DOHH2 (cell line): ENCODE measurements around the gene UTS2B.

ENCODE experiments used
- H3F3A ChIP-seq: fragments of 200-600 bp; sonication (generic), shearing (Covaris generic); 2 replicates; pipeline ENCODE4 v1.6.0; 2016; ENCODE audit warnings: antibody characterized with exemption, mild to moderate bottlenecking; ENCODE audit not compliant: control insufficient read depth, insufficient read depth
- H3K27ac ChIP-seq: fragments of 200-600 bp; sonication (generic); 2 replicates; pipeline ENCODE4 v1.5.1; 2014; ENCODE audit warnings: low read depth, mild to moderate bottlenecking, low read length, moderate library complexity
- H3K27me3 ChIP-seq: fragments of 200-600 bp; sonication (generic); 2 replicates; pipeline ENCODE4 v1.6.1; 2014; ENCODE audit warnings: mild to moderate bottlenecking, low read length, mixed read lengths; ENCODE audit not compliant: control insufficient read depth
- H3K36me3 ChIP-seq: fragments of 200-600 bp; sonication (generic); 2 replicates; pipeline ENCODE4 v1.6.1; 2014; ENCODE audit warnings: mild to moderate bottlenecking, low read length, moderate library complexity, mixed read lengths; ENCODE audit not compliant: control insufficient read depth
- H3K4me1 ChIP-seq: fragments of 200-600 bp; sonication (generic); 2 replicates; pipeline ENCODE4 v1.6.1; 2014; ENCODE audit warnings: mild to moderate bottlenecking, low read length, mixed read lengths; ENCODE audit not compliant: control insufficient read depth
- H3K4me2 ChIP-seq: fragments of 200-600 bp; sonication (generic); 2 replicates; pipeline ENCODE4 v1.6.0; 2014; ENCODE audit warnings: mild to moderate bottlenecking, low read length, moderate library complexity
- H3K4me3 ChIP-seq: fragments of 200-600 bp; sonication (generic); 2 replicates; pipeline ENCODE4 v1.5.1; 2014; ENCODE audit warnings: mild to moderate bottlenecking, low read length, mixed read lengths
- H3K79me2 ChIP-seq: fragments of 200-600 bp; sonication (generic); 2 replicates; pipeline ENCODE4 v1.6.1; 2014; ENCODE audit warnings: mild to moderate bottlenecking, low read length, mixed read lengths; ENCODE audit not compliant: control insufficient read depth
- H3K9me2 ChIP-seq: fragments of 200-600 bp; sonication (generic); replicated peaks from 2 replicates; pipeline ENCODE4 v1.6.1; 2014; ENCODE audit warnings: mild to moderate bottlenecking, low read length, mixed read lengths; ENCODE audit not compliant: control insufficient read depth
- H3K9me3 ChIP-seq: fragments of 200-600 bp; sonication (generic); 2 replicates; pipeline ENCODE4 v1.6.1; 2014; ENCODE audit warnings: antibody characterized with exemption, low read length, mixed read lengths; ENCODE audit not compliant: control insufficient read depth, insufficient read depth
- H4K20me1 ChIP-seq: fragments of 200-600 bp; sonication (generic); 2 replicates; pipeline ENCODE4 v1.6.0; 2014; ENCODE audit warnings: low read depth, mild to moderate bottlenecking, antibody characterized with exemption, low read length, moderate library complexity; ENCODE audit not compliant: control insufficient read depth, insufficient read depth
- CTCF ChIP-seq: fragments of 200-600 bp; sonication (generic); IDR thresholded peaks from one replicate; pipeline ENCODE4 v1.5.1; 2014; ENCODE audit warnings: antibody characterized with exemption, mild to moderate bottlenecking, low read depth, low read length; ENCODE audit not compliant: poor library complexity, severe bottlenecking
- EZH2phosphoT487 ChIP-seq: fragments of 200-600 bp; sonication (generic); IDR thresholded peaks from 2 replicates; pipeline ENCODE4 v1.6.1; 2017; ENCODE audit warnings: borderline replicate concordance, mild to moderate bottlenecking, antibody characterized with exemption, low read length, moderate library complexity, mixed read lengths

Gene UTS2B

GRCh38 chr3:191282251-191283185 lies 47.8 kb downstream of the UTS2B start:
- H3F3A ChIP-seq, result no peaks in the 10 kb centered on the region
- no peaks in the 10 kb centered on the region for H3K27me3 ChIP-seq
- H3K4me1 ChIP-seq, result no peaks in the 10 kb centered on the region
- H3K9me2 ChIP-seq, result no peaks in the 10 kb centered on the region
- H3K4me2 ChIP-seq, result no peak overlapping the region
- no peaks in the 10 kb centered on the region for H4K20me1 ChIP-seq
- H3K4me3 ChIP-seq, result no peak overlapping the region
- TF ChIP-seq EZH2phosphoT487, result no peak
- TF ChIP-seq CTCF, result no peak
- no peak overlapping the region for H3K27ac ChIP-seq
- no peaks in the 10 kb centered on the region for H3K79me2 ChIP-seq
- H3K36me3 ChIP-seq, result no peaks in the 10 kb centered on the region
- H3K9me3 ChIP-seq, result no peaks in the 10 kb centered on the region

- no peaks in the 10 kb centered on the region for H3K9me2 ChIP-seq
- H3K27me3 ChIP-seq, result no peaks in the 10 kb centered on the region
- no peak overlapping the region for H3K27ac ChIP-seq
- no peak overlapping the region for H3K4me2 ChIP-seq
- H3K4me1 ChIP-seq, result no peaks in the 10 kb centered on the region
- no peaks in the 10 kb centered on the region for H3K9me3 ChIP-seq
- H4K20me1 ChIP-seq, result no peaks in the 10 kb centered on the region
- TF ChIP-seq CTCF (no peak), EZH2phosphoT487 (no peak)
- H3F3A ChIP-seq, result no peaks in the 10 kb centered on the region
- no peak overlapping the region for H3K4me3 ChIP-seq
- H3K36me3 ChIP-seq, result no peaks in the 10 kb centered on the region
- no peaks in the 10 kb centered on the region for H3K79me2 ChIP-seq
Measured at GRCh38 chr3:191280882-191281281, 49.4 kb downstream of the UTS2B start.

GRCh38 chr3:191280111-191280510 lies 50.2 kb downstream of the UTS2B start:
- Histone ChIP-seq H3K27ac (no peak overlapping the region), H3K9me3 (no peaks in the 10 kb centered on the region), H3K36me3 (no peaks in the 10 kb centered on the region), H3F3A (no peaks in the 10 kb centered on the region), H3K4me3 (no peak overlapping the region), H3K9me2 (no peaks in the 10 kb centered on the region), H3K4me2 (no peak overlapping the region), H3K27me3 (no peaks in the 10 kb centered on the region), H3K79me2 (no peaks in the 10 kb centered on the region), H4K20me1 (no peaks in the 10 kb centered on the region), H3K4me1 (no peaks in the 10 kb centered on the region)
- no peak for TF ChIP-seq EZH2phosphoT487
- TF ChIP-seq CTCF, result no peak
